ENCODE data around the gene PARP12.

The PARP12 gene

DNA sequence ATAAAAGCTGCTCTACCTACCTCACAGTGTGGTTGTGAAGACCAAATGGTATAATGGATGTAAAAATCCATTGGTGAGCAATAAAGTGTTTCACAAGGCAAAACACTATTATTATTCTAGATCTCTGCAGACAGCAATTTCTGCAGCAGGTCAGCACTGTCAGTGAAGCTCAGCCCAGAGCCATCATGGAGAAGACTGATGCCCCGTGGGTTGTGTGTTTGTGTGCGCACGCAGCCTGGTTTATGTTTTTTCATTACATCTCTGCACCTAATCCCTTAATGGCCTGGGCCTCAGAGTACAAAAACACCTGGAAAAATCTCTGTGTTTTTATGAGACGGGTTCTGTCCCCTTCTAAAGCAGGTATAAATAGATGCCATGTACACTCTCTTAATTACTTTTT is 64.2 kb downstream of the PARP12 start:
- no peaks in the 10 kb centered on the region for H3K27me3 ChIP-seq (ENCODE audit: insufficient read depth, low read length)
- H3K4me1 ChIP-seq (ENCODE audit: insufficient read depth, low read length), result no peaks in the 10 kb centered on the region
- no peak overlapping the region for H3K4me3 ChIP-seq (ENCODE audit: low read length)
- no peaks in the 10 kb centered on the region for H3K9me3 ChIP-seq (ENCODE audit: low read length)
- H3K36me3 ChIP-seq (ENCODE audit: insufficient read depth, low read length), result no peaks in the 10 kb centered on the region
- H2AFZ ChIP-seq (ENCODE audit: low read depth, low read length), result no peak overlapping the region

DNA sequence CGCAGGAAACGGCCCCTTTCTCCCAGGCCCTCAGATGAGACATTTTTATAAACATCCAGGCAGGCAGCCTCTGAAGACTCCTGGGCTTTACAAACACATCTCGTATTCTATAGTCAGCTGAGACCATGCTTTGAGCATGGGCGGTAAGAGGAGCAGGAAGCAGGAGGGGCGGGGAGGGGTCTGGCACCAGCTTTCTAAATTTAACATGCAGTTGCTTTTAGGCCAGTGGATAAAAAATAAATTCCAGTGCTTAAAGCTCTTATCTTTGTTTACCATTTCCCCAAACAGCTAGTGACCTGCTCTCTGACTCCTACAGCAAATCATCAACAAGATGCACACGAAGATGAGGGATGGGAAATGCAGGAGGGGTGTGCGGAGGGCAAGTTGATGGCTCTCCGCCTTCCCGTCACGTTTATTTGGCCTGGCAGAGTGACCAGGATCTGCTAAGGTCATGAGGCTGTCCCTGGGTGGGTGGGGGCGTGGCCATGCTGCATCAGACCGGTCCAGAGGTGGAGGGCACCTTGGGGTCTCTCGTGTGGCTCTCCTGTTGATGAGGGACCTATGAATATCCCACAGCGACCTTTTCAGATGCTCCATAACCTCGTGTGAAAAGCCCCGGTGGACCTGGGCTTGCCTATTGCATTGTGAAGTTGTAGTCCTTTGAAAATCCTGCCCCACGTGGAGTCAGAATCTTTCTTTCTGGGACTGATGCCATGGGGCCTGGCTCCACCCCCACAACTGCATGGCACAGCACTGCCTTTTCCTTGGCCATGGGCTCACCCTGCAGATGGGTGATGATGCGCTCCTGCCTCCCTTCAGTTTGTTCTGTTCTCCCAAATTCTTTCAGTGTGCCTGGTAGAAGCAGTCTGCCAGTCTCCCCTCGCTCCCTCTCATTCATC is 67.5 kb downstream of the PARP12 start:
- H2AFZ ChIP-seq (ENCODE audit: low read depth, low read length), result no peak overlapping the region
- no peaks in the 10 kb centered on the region for H3K9me3 ChIP-seq (ENCODE audit: low read length)
- H3K4me1 ChIP-seq (ENCODE audit: insufficient read depth, low read length), result no peaks in the 10 kb centered on the region
- no peaks in the 10 kb centered on the region for H3K36me3 ChIP-seq (ENCODE audit: insufficient read depth, low read length)
- no peak overlapping the region for H3K4me3 ChIP-seq (ENCODE audit: low read length)
- no peaks in the 10 kb centered on the region for H3K27me3 ChIP-seq (ENCODE audit: insufficient read depth, low read length)

DNA sequence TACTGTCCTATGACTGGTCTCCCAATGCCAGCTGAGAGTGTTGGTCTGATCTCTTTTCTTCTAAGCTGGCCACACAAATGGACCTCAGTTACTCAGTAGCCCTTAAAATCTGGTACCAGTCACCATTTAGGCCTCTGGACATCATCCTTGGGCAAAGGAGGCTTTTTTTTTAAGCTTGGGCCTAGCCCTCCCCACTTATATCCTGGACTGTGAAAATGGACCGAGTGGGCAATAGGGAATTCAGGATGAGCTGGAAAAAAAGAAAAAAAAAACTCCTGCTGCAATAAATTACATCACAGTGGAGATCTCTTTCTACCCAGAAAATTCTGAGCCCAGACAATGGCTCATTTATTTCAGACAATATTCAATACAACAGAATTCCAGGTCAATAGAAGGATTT is 68.4 kb downstream of the PARP12 start:
- no peaks in the 10 kb centered on the region for H3K9me3 ChIP-seq (ENCODE audit: low read length)
- H3K27me3 ChIP-seq (ENCODE audit: insufficient read depth, low read length), result peaks cover 6% of the 10 kb centered on the region
- no peak overlapping the region for H3K4me3 ChIP-seq (ENCODE audit: low read length)
- no peaks in the 10 kb centered on the region for H3K36me3 ChIP-seq (ENCODE audit: insufficient read depth, low read length)
- H2AFZ ChIP-seq (ENCODE audit: low read depth, low read length), result no peak overlapping the region
- no peaks in the 10 kb centered on the region for H3K4me1 ChIP-seq (ENCODE audit: insufficient read depth, low read length)

DNA sequence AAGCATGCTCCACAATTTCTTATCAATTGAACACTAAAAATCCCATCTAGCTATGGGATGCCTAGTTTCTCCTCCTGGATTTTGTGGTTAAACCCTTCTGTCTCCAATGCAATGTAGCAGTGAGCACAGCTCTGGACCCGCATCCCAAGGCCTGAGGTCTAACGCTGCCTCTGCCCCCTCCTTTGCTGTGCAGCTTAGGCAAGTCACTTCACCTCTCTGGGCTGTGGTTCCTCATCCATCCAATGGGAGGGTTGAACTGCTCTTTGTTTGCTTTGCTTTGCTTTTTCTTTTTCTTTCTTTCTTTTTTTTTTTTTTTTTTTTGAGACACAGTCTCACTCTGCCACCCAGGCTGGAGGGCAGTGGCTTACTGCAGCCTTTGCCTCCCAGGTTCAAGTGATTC is 69.2 kb downstream of the PARP12 start:
- Histone ChIP-seq H3K9me3 (ENCODE audit: low read length) (no peaks in the 10 kb centered on the region), H3K4me1 (ENCODE audit: insufficient read depth, low read length) (no peaks in the 10 kb centered on the region), H3K36me3 (ENCODE audit: insufficient read depth, low read length) (no peaks in the 10 kb centered on the region), H3K27me3 (ENCODE audit: insufficient read depth, low read length) (peaks cover 10% of the 10 kb centered on the region), H2AFZ (ENCODE audit: low read depth, low read length) (no peak overlapping the region), H3K4me3 (ENCODE audit: low read length) (no peak overlapping the region)

DNA sequence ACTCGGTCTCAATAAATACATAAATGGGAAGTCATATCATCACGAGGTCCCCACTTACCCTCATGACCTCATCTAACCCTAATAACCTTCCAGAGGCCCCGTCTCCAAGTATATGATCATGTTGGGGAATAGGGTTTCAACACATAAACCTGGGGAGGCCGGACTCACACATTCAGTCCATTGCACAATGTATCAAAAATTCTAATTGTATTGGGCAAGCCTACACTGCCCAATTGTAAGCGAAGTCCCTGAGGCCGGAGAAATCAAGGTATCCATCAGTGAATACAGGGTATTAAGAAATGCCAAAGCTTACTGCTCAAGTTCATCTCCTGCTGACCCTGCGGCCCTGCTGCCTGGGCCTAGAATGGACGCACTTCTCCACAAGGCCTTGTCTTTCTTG is 69.6 kb downstream of the PARP12 start:
- peaks cover 14% of the 10 kb centered on the region for H3K27me3 ChIP-seq (ENCODE audit: insufficient read depth, low read length)

DNA sequence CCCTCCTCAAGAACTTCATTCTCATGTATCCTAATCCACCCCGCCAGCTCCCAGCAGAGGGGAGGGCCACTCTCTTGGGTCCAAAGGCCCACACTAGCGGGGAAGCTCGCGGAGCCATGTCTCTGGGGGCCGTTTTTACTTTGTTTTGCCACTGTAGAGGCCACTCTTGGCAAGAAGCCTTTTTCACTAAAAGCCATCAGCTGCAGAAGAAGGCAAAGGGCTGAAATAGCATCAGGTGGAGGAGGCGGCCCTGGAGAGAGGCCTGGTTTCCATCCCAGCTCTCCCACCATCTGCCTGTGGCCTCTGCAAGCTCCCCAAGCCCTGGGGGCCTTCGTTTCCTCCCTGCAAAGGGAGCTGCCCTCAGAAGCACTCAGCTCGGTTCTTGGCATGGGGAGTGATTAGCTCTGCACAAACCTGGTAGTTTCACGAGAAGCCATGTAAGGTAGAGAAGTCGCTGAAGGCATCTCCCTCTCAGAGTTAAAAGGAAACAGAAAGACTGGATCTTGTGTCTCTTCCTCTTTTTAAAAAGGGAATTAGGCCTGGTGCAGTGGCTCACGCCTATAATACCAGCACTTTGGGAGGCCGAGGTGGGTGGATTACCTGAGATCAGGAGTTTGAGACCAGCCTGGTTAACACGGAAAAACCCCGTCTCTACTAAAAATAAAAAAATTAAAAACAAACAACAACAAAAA is 70.3 kb downstream of the PARP12 start:
- peaks cover 15% of the 10 kb centered on the region for H3K27me3 ChIP-seq (ENCODE audit: insufficient read depth, low read length)
- H2AFZ ChIP-seq (ENCODE audit: low read depth, low read length), result no peak overlapping the region
- no peak overlapping the region for H3K4me3 ChIP-seq (ENCODE audit: low read length)
- no peaks in the 10 kb centered on the region for H3K9me3 ChIP-seq (ENCODE audit: low read length)
- H3K4me1 ChIP-seq (ENCODE audit: insufficient read depth, low read length), result no peaks in the 10 kb centered on the region
- no peaks in the 10 kb centered on the region for H3K36me3 ChIP-seq (ENCODE audit: insufficient read depth, low read length)

More for the DNA sequence above, 69.6 kb downstream of the PARP12 start:
- H3K36me3 ChIP-seq (ENCODE audit: insufficient read depth, low read length), result no peaks in the 10 kb centered on the region
- H2AFZ ChIP-seq (ENCODE audit: low read depth, low read length), result no peak overlapping the region
- no peak overlapping the region for H3K4me3 ChIP-seq (ENCODE audit: low read length)
- no peaks in the 10 kb centered on the region for H3K9me3 ChIP-seq (ENCODE audit: low read length)
- H3K4me1 ChIP-seq (ENCODE audit: insufficient read depth, low read length), result no peaks in the 10 kb centered on the region

DNA sequence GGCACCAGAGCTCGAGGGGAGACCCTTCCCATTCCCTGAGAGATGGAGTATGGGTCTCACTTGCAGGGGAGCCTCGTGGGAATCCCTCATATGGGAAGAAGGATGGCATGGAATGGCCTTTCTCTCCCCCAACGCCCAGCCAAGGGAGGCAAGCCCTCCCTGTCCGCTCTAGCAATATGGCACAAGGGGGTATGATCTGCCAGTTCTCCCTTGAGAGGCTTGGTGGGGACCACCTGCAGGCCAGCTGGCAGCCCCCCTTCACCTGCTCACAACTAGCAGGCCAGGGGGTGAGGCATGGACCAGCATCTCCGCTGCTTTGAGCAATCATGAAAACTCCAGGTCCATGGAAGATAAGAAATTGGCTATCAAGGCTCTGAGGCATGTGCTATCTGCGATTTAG is 70.8 kb downstream of the PARP12 start:
- Histone ChIP-seq H3K36me3 (ENCODE audit: insufficient read depth, low read length) (no peaks in the 10 kb centered on the region), H3K27me3 (ENCODE audit: insufficient read depth, low read length) (peaks cover 15% of the 10 kb centered on the region), H2AFZ (ENCODE audit: low read depth, low read length) (no peak overlapping the region), H3K4me3 (ENCODE audit: low read length) (no peak overlapping the region), H3K9me3 (ENCODE audit: low read length) (no peaks in the 10 kb centered on the region), H3K4me1 (ENCODE audit: insufficient read depth, low read length) (no peaks in the 10 kb centered on the region)

DNA sequence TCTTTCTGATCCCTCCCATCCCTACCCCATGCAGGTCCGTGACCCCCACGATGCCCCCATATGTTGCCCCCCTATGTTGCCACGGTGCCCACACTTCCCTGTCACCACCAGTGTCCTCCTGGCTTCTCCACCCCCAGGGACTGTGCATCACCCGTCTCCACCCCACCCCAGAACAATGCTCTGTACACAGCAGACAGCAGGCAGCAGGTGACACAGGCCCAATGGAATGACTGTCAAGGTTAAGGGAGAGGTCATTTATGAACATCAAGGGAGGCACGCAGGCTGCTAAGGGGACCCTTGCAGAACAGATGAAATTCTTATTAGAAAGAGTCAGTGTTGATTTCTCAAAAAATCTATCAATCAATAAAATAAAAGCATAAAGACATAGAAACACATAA is 71.5 kb downstream of the PARP12 start:
- Histone ChIP-seq H3K4me3 (ENCODE audit: low read length) (no peak overlapping the region), H3K9me3 (ENCODE audit: low read length) (no peaks in the 10 kb centered on the region)

DNA sequence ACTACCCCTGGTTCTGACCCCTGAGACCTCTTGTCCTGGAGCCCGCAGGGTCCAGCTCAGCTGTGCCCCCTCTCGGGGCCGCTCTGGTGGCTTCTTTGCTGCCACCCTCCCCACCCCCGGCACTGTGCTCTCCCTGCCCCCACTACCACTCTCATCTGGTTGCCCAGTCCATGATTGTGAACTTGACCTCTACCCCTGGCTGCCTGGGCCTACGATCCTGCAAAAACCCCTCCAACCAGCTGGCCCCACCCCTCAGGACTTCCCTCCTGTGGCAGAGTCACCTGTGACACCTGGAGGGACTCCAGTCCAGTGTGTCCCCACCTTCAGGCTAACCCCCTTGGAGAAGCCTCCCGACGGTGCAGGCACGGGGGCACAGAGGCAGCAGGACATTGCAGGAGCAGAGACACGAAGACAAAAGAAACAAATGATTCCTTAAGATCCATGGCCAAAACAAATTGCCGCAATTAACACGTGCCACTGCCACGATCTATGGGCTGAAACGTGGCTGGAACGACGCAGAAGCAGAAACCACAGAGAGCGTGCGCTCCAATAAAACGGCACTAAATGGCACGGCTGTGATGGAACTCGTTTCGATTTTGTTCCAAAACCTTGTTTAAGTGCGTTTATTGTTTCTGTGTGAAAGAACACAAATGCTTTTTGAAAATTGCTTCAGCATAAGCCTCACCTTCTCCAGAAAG is 72.0 kb downstream of the PARP12 start:
- Histone ChIP-seq H3K4me1 (ENCODE audit: insufficient read depth, low read length) (no peaks in the 10 kb centered on the region), H2AFZ (ENCODE audit: low read depth, low read length) (no peak overlapping the region), H3K27me3 (ENCODE audit: insufficient read depth, low read length) (peaks cover 16% of the 10 kb centered on the region), H3K36me3 (ENCODE audit: insufficient read depth, low read length) (no peaks in the 10 kb centered on the region), H3K4me3 (ENCODE audit: low read length) (no peak overlapping the region), H3K9me3 (ENCODE audit: low read length) (no peaks in the 10 kb centered on the region)

More for the DNA sequence above, 71.5 kb downstream of the PARP12 start:
- no peaks in the 10 kb centered on the region for H3K36me3 ChIP-seq (ENCODE audit: insufficient read depth, low read length)
- no peak overlapping the region for H2AFZ ChIP-seq (ENCODE audit: low read depth, low read length)
- no peaks in the 10 kb centered on the region for H3K4me1 ChIP-seq (ENCODE audit: insufficient read depth, low read length)
- H3K27me3 ChIP-seq (ENCODE audit: insufficient read depth, low read length), result peaks cover 15% of the 10 kb centered on the region

DNA sequence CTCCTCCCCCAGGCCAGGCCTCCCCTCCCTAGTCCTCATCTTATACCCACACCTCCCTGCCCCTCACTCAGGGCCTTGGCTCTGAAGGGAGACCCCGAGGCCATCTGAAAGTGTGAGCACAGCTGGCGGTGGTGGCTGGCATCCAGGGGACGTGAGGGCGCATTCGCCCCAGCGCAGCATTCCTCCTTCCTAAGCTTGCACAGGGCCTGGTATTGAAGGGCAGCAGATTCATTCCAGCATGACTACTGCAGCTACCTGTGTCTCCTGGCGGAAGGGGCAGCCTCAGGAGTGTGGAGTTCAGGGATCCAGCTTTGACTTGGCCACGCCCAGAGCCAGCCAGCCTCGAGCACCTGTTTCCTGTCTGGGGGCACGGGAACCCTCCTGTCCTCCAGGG is 72.6 kb downstream of the PARP12 start:
- Histone ChIP-seq H2AFZ (ENCODE audit: low read depth, low read length) (no peak overlapping the region), H3K4me3 (ENCODE audit: low read length) (no peak overlapping the region), H3K9me3 (ENCODE audit: low read length) (no peaks in the 10 kb centered on the region), H3K4me1 (ENCODE audit: insufficient read depth, low read length) (no peaks in the 10 kb centered on the region), H3K27me3 (ENCODE audit: insufficient read depth, low read length) (peaks cover 17% of the 10 kb centered on the region), H3K36me3 (ENCODE audit: insufficient read depth, low read length) (no peaks in the 10 kb centered on the region)

DNA sequence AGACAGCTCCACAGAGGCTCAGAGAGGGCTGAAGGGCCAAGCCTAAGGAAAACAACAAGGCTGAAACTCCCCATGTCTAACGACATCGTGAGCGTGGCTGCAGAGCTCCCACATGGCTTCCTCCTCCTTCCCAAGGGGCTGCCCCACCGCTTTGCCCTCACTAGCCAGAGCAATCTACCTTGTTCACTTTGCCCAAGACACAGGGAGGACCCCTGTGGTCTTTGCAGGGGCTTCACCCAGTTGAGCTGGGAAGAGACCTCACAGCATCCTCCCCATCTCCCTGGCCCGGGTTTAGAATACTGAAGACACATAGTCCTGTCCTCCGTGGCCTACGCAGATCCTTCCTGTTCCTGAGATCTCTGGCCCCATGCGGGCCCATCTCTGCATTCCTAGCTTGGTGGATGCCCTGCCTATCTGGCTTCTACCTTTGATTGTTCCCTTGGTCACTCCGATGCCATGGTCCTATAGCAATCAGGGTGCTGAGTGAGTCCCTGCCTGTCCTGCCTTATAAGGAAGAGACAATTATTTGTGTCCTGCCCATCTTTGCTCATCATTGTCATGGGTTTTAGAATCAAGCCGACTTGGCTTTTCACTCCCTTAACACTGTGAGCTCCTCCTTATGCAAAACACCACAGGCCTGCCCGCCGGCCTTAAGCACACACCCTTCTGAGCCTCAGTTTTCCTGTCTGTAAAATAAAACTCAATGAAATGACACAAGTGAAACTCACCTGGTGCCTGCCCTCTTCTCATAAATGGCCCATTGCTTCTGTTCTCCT is 73.2 kb downstream of the PARP12 start:
- Histone ChIP-seq H3K9me3 (ENCODE audit: low read length) (no peaks in the 10 kb centered on the region), H3K27me3 (ENCODE audit: insufficient read depth, low read length) (peaks cover 17% of the 10 kb centered on the region), H3K4me3 (ENCODE audit: low read length) (no peak overlapping the region), H2AFZ (ENCODE audit: low read depth, low read length) (no peak overlapping the region), H3K36me3 (ENCODE audit: insufficient read depth, low read length) (no peaks in the 10 kb centered on the region), H3K4me1 (ENCODE audit: insufficient read depth, low read length) (no peaks in the 10 kb centered on the region)

DNA sequence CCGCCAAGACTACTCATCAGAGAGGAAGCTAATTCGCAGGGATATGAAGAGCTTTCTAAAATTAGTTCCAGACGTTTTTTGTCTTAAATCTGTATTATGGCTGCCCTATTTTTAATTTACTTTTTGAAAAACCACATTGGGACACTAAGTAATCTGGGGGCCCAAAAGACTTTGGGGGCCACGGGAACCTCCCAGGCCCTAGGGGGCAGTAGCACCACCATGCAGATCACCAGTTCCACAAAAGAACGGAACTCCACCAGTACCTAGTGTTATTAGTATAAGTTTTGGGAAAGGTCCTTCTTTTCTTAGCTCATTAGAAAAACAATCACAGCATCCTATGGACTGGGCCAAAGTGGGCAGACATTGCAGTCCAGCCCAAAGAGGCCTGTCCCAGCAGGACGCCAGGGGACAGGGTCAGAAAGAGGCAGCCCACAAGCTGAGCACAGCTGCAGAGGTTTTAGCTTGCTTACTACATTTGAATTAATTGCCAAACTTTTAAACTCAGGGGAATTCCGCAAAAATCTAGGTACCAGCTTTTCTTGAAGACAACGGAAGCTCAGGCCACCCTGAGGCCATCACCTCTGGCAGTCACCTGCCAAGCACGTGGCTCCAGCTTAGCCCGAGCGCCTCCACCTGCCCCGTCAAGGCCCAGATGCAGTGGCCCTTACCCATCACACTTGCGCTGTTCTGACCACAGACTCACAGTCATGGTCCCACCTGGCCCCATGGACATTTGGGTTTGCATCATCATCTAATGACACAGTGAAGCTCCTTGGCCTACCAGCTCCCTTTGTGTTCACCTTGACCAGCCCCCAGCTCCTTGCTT is 74.8 kb downstream of the PARP12 start:
- H3K9me3 ChIP-seq (ENCODE audit: low read length), result no peaks in the 10 kb centered on the region
- H3K27me3 ChIP-seq (ENCODE audit: insufficient read depth, low read length), result peaks cover 17% of the 10 kb centered on the region
- H3K4me1 ChIP-seq (ENCODE audit: insufficient read depth, low read length), result no peaks in the 10 kb centered on the region
- H3K36me3 ChIP-seq (ENCODE audit: insufficient read depth, low read length), result no peaks in the 10 kb centered on the region
- H3K4me3 ChIP-seq (ENCODE audit: low read length), result no peak overlapping the region
- no peak overlapping the region for H2AFZ ChIP-seq (ENCODE audit: low read depth, low read length)
